NCI-H345 treated with DMSO at 0.1 percent for 48 hours (cell line): ENCODE measurements around the gene CENPF.
"Not testable (repeated sequence)": the region's sequence is repeated elsewhere in the genome, so short reads cannot be mapped to it uniquely, and the experiment has no call there.

Experiments used
- DNase-seq: peaks from one replicate; lab custom pipeline; 2025; ENCODE audit not compliant: unreplicated experiment; lab: John Stamatoyannopoulos, UW

The CENPF gene

GRCh38 chr1:214658175-214658574 lies 55.2 kb downstream of the CENPF start:
- DNase-seq, result no peak

DNA sequence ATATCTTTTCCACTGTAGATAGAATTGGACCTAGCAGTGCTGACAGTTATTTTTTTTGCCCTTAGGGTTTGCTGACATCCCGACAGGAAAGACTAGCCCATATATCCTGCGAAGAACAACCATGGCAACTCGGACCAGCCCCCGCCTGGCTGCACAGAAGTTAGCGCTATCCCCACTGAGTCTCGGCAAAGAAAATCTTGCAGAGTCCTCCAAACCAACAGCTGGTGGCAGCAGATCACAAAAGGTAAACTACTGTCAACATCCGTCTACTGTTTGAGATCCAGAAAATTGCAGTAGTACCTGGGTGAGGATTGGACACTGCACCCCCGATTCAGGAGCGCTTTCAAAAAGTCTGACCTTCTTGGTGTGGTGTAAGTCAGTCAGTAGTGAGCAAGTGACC lies 55.8 kb downstream of the CENPF start:
- DNase-seq, result no peak

- DNase-seq, result no peak
Measured at GRCh38 chr1:214660190-214660589, 57.2 kb downstream of the CENPF start.

- no peak for DNase-seq
Measured at GRCh38 chr1:214660900-214661299, 57.9 kb downstream of the CENPF start.

DNA sequence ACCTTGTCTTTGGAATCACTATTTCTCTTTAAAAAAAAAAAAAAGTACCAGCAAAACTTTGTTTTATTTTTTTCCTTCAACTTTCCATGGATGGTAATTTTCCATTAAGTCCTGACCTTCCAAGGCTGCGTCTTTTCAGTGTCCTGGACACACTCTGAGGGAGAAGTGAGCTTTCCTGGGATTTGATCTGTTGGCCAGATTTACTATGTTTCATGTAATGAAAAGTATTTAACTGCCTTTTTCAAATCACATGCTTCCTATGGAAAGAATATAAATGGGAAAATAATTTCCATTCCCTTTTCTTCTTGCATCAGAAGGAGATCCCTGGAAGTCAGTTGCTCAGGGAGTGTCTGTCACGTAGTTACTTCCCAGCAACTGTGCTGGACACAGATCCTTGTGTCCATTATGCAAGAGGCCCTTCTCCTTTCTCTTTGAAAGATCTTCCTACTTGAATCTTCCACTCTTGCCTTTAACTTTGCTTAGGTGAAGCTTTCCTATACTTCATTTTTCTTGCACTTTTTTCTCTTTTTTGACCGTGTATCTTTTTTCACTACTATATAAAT lies 59.3 kb downstream of the CENPF start:
- no peak for DNase-seq

- no peak for DNase-seq
Measured at GRCh38 chr1:214664651-214665433, 61.8 kb downstream of the CENPF start.

DNA sequence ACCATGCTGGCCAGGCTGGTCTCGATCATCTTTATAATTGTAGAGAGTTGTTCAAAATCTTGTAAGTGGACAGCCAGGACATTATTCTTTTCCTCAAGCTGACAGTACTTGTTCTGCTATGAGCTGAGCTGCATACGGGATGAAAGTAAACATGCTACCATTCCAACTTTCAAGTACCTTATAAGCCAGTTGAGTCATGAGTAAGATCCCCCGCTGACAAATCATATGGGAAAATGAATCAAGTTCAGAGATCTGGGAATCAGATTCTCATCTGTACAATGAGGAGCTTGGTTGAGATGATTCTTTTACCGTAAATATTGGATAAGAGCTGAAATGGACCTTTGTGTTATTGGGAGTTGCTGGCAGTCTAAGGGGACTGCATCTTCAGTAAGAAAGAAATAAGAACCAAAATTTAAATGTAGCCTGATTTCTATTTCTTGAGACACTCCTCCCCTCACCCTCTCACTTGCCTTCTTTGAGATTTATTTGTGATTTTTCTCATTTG lies 62.7 kb downstream of the CENPF start:
- DNase-seq, result no peak

DNA sequence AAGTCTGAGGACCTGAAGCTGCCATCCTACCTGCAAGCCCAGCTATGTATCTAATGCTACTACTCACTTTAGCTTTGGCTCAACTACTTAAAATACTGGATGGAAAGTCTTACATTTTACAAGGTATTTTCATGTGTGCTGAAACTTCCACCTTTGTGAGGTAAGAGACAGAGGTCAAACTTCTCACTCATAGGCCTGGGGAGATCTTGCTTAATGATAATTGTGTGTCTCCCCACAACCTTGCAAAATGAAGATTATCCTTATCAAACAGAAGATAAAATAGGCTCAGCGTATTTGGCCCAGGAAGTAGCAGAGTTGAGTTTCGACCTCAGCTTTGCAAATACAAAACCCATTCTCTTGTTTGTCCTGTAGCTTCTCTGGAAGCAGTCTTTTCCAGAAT lies 63.7 kb downstream of the CENPF start:
- no peak for DNase-seq

DNA sequence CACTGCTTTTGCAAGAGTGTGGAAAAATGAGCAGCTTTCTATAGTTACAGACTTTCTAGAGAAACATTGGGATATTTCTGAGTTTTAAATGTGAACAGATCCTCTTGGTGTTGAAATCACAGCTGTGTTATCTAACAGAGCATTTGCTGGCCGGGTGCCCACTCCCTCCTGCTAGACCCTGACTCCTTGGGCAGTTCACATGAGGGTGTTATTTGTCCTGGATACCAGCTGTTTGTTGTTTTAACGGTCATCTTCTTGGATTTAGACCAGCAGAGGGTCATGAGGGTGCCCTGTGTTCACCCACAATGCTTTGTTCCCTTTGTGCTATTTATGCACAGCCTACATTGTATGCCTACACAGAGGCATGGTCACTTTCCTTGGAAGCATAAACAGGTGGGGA lies 67.1 kb downstream of the CENPF start:
- no peak for DNase-seq

DNA sequence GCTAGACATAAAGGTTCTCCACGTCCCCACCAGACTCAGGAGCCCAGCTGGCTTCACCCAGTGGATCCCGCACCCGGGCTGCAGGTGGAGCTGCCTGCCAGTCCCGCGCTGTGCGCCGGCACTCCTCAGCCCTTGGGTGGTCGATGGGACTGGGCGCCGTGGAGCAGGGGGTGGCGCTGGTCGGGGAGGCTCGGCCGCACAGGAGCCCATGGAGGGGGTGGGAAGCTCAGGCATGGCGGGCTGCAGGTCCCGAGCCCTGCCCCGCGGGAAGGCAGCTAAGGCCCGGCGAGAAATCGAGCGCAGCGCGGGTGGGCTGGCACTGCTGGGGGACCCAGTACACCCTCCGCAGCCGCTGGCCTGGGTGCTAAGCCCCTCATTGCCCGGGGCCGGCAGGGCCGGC lies 70.0 kb downstream of the CENPF start:
- not testable (repeated sequence) for DNase-seq

- no peak for DNase-seq
Measured at GRCh38 chr1:214673576-214673975, 70.6 kb downstream of the CENPF start.

GRCh38 chr1:214675524-214675923 lies 72.5 kb downstream of the CENPF start:
- not testable (repeated sequence) for DNase-seq

DNA sequence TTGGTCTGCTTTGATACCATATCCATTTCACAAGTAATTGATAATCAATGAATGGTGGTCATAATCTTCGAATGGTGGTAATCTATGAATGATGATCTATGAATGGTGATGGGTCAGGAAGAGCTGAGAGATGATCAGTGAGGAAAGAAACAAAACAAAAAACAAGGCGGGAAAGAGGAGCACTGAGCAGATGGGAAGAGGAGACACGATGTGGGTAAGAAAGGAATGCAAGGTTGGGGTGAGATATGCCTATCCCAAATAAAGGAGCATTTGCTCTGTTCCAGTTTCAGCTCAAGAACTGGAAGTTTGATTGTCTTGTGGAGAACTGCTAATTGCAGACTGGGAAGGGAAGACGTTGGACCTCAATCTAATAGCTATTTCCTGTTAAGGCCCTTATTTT lies 73.8 kb downstream of the CENPF start:
- no peak for DNase-seq

DNA sequence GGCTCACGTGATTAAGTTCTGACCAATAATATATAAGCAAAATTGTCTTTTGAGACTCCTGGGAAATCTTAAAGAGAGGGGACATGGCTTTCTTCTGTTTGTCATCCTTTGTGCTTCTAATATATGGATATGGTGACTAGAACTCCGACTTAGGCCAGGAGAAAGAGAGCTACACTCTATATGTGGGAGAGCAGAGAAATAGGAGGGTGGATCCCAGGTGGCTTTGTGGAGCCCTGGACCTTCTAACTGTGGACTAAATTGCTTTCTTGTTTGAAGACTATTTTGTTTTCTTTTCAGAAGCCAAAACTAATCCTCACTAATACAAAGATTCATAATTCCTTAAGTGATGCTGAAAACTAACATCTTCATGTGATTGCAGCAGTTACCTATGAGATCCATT lies 75.0 kb downstream of the CENPF start:
- DNase-seq, result no peak

DNA sequence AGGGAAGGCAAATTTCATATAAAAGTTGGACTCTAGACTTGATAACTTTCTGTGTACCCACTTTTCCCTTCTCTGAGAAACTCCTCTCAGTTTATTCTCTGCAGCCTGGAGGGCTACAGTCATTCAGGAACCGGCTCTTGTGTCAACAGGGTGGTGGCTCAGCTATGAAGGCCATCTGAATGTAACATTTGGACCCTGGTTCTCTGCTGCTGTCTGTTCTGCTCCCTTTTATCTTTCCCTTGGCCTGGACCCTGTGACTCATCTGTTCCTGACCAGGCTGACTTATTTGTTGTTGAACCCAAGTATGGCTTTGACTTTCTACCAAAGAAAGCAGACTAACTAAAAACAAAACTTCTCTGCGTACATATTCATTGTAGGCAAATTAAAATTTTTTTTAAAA lies 75.4 kb downstream of the CENPF start:
- no peak for DNase-seq

DNA sequence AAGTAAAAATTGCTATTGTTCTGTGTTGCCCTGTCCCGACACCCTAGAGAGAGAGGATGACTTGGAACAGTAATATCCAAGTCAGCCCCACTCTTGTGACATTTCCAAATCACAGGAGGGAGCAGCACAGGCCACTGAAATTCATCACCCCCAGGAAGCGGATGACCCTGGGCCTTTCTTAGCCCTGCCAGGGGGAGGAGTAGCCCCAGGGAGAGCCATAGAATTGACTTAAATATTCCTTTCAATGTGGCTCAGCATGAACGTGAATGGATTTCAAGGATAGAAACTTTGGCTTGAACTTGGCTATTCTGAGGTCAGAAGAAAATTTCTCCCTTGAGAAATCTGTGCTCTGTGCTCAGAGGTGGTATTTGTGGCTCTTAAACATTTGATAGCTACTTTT lies 80.6 kb downstream of the CENPF start:
- DNase-seq, result no peak

GRCh38 chr1:214685906-214686305 lies 82.9 kb downstream of the CENPF start:
- no peak for DNase-seq

GRCh38 chr1:214686497-214686896 lies 83.5 kb downstream of the CENPF start:
- DNase-seq, result no peak

- no peak for DNase-seq
Measured at GRCh38 chr1:214688891-214689290, 85.9 kb downstream of the CENPF start.

DNA sequence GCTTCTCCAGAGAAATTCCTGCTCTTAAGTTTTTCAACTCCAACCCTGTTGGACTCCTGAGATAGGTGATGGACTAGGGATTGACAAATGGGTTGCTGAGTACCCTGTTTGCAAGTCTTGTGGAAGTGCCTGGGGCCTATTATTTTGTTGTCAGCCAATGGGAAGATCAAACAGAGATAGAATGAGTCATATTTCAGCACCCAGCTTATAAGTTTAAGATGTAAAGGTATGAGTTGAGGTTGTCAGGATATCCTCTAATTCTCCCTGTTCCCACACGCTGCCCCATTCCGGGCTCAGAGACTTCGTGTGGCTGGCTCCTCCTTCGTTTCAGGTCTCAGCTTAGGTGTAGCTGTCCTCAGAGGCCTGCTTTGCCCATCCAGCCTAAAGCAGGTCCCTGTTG lies 91.8 kb downstream of the CENPF start:
- no peak for DNase-seq

DNA sequence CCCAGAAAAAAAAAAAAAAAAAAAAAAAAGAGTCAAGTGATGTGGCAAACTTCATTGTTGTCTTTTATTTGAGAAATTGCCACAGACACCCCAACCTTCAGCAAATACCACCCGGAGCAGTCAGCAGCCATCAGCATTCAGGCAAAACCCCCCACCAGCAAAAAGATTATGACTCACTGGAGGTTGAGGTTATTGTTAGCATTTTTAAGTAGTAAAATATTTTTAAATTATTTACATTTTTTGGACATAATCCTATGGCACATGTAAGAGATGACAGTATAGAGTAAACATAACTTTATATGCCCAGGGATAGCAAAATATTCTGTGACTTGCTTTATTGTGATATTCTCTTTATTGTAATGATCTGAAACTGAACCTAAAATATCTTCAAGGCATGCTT lies 95.6 kb downstream of the CENPF start:
- DNase-seq, result no peak

DNA sequence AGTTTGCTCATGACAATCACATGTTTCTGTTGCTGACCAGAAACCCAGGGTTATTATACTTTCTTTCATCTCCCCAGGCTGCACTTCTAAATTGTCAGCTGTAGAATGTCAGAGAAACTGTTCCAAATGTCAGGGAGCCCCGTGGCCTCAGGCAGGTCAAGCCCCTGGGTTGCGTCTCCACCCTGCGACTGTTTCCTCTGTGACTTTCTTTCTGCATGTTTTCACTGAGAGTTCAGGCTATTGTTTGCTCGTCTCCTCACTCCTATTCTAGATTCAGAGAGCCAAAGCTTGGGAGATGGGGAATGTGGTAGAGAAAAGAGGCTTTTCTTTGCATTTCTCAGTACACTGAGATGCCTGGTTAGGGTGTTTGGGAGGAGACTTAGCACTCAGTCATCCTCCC lies 97.4 kb downstream of the CENPF start:
- DNase-seq, result no peak

DNA sequence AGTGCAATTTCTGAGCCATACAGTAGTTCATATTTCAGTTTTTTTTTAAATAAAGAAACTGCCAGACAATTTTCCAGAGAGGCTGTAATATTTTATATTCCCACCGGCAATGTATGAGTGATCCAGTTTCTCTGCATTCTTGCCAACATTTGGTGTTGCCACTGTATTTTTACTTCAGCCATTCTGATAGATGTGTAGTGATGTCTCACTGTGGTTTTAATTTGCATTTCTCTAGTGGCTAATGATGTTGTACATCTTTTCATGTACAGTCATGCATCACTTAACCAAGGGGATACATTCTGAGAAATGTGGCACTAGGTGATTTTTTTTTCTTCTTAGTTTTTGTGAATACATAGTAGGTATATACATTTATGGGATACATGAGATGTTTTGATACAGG lies 99.6 kb downstream of the CENPF start:
- DNase-seq, result no peak
